GM12878 (cell line): ENCODE data around the gene MEIOSIN. TPM values are rescaled to one million over a fixed set of nuclear protein-coding genes. Genes with fewer than 3 reads are reported as not detected.

ENCODE experiments used
- E4F1 ChIP-seq: fragments of 450-650 bp; IDR thresholded peaks from 2 replicates; pipeline ENCODE4 v1.6.1; 2018; ENCODE audit warnings: borderline replicate concordance, mild to moderate bottlenecking; ENCODE audit not compliant: partially characterized antibody
- EGR1 ChIP-seq, 2 experiments: IDR thresholded peaks; 1 replicate in 1 of 2; 2 replicates in 1 of 2; pipeline ENCODE4 v1.6.1; 2011 to 2012; ENCODE audit warnings: low read depth in 2 of 2, low read length in 2 of 2, borderline replicate concordance in 1 of 2, mild to moderate bottlenecking in 1 of 2, moderate library complexity in 1 of 2
- ELK1 ChIP-seq: IDR thresholded peaks from 2 replicates; pipeline ENCODE4 v1.6.1; 2012; ENCODE audit warnings: low read depth, low read length, improper control_type of control experiment
- ETV6 ChIP-seq, 2 experiments: fragments of 450-650 bp in 1 of 2; IDR thresholded peaks in 1 of 2; conservative IDR thresholded peaks in 1 of 2; 2 replicates each; pipeline ENCODE4 v1.6.1; 2014; ENCODE audit warnings: antibody characterized with exemption in 1 of 2, borderline replicate concordance in 1 of 2, low read depth in 1 of 2, mild to moderate bottlenecking in 1 of 2, moderate library complexity in 1 of 2
- MTA2 ChIP-seq: fragments of 450-650 bp; IDR thresholded peaks from 2 replicates; pipeline ENCODE4 v1.6.1; 2016; ENCODE audit warnings: low read depth, mild to moderate bottlenecking, moderate library complexity
- polyA plus RNA-seq, 11 experiments: library from polyadenylated mRNA; depleted of rRNA in 4 of 11; unstranded in 6 of 11; stranded (reverse) in 5 of 11; fragments of >200 nt; fragmentation: Nextera tagmentation in 4 of 11; fragmentation: Illumina TruSeq in 1 of 11; extraction: Ambion mirVana in 4 of 11; extraction: Trizol in 1 of 11; gene quantifications; 1 replicate in 1 of 11; 2 replicates in 10 of 11; pipeline versions ENCODE4 v1.2.1 to v1.2.3, GENCODE V29; 2011 to 2016; ENCODE audit warnings: inconsistent platforms in 2 of 11, missing spikeins in 2 of 11, low read depth in 1 of 11
- total RNA-seq, 4 experiments: library from RNA; depleted of rRNA in 3 of 4; stranded (reverse); fragments of >200 nt in 3 of 4; fragmentation: Illumina TruSeq in 1 of 4; extraction: Trizol in 1 of 4; gene quantifications; 2 replicates each; pipeline versions ENCODE4 v1.2.1 to v1.2.3, GENCODE V29; 2013 to 2021

The MEIOSIN gene
- total and polyA plus RNA-seq, 10 of the 15 experiments (the other 5 are each of a cell fraction or from before 2014, with no cell fraction given) = 0.05 to 0.66 (median 0.14) TPM; not detected in 4

GRCh38 chr19:45792470-45793177 is 59.4 kb downstream of the MEIOSIN start, which contains the start of gene DMWD (continued):
- TF ChIP-seq E4F1 = no peak
- peak; percentile 34; the same call in 1 of the 2 replicates for TF ChIP-seq ELK1
- peak; percentile 25 to 89 for TF ChIP-seq EGR1 (IDR thresholded peaks at IDR 0.05; ENCODE audit: borderline replicate concordance in 1 of 2, low read depth in 2 of 2, low read length in 2 of 2)
- TF ChIP-seq MTA2 = no peak
- no peak for TF ChIP-seq ETV6 (conservative IDR thresholded peaks at IDR 0.05 in 1 of 2, IDR thresholded peaks at IDR 0.05 in 1 of 2; ENCODE audit: borderline replicate concordance in 1 of 2, low read depth in 1 of 2)
- TF ChIP-seq, all 136 proteins: peak for 47
